Memory B cell (primary cell): Measurements from ENCODE around the gene TRPM3.

Experiments used
- ATAC-seq: fragments of 150-1000 bp; cut with Tn5 transposase; 2 replicates; pipeline ENCODE4 v1.10.0; 2021; ENCODE audit warnings: low read depth, mild to moderate bottlenecking, moderate library complexity
- DNase-seq, 2 donors: peaks; one replicate each; pipeline ENCODE4 v3.0.0; 2022; ENCODE audit warnings: low spot score in 2 of 2
- H3K27ac Mint-ChIP-seq: one replicate; pipeline ENCODE4 v1.8.0; 2022; ENCODE audit warnings: mild to moderate bottlenecking, moderate library complexity, mixed read lengths
- H3K27me3 Mint-ChIP-seq: one replicate; pipeline ENCODE4 v1.8.0; 2022; ENCODE audit warnings: mixed read lengths
- H3K36me3 Mint-ChIP-seq: one replicate; pipeline ENCODE4 v1.8.0; 2022; ENCODE audit warnings: mild to moderate bottlenecking, mixed read lengths
- H3K4me1 Mint-ChIP-seq: one replicate; pipeline ENCODE4 v1.8.0; 2022; ENCODE audit warnings: mixed read lengths
- H3K4me3 Mint-ChIP-seq: one replicate; pipeline ENCODE4 v1.8.0; 2022; ENCODE audit warnings: mild to moderate bottlenecking, moderate library complexity, mixed read lengths
- H3K9me3 Mint-ChIP-seq: one replicate; pipeline ENCODE4 v1.8.0; 2022; ENCODE audit warnings: mixed read lengths

TRPM3 gene

DNA sequence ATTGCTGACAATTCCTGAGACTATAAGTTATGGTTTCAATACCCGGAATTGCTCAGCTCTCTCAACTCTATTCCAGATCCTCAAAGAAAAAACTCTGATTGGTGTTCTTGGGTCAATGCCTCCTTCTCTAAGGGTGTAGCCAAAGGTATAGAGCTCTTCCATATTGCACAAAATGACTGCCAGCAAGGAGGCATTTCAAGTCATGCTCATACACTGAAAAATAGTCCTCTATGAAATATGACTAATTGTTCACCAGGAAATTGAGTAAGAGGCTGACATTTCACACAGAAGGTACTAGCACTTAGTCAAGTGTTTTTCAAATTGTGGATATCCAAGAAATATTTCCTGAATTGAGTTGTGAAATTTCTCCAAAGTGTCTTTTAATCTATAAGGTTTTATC, 595.9 kb downstream of the TRPM3 start:
- no peak for DNase-seq
- no peak overlapping the region for H3K4me3 Mint-ChIP-seq
- no peak overlapping the region for H3K27ac Mint-ChIP-seq
- no peaks in the 10 kb centered on the region for H3K36me3 Mint-ChIP-seq
- H3K4me1 Mint-ChIP-seq = no peaks in the 10 kb centered on the region
- H3K9me3 Mint-ChIP-seq = peaks cover 12% of the 10 kb centered on the region
- no peak for ATAC-seq
- H3K27me3 Mint-ChIP-seq = peaks cover 4% of the 10 kb centered on the region

DNA sequence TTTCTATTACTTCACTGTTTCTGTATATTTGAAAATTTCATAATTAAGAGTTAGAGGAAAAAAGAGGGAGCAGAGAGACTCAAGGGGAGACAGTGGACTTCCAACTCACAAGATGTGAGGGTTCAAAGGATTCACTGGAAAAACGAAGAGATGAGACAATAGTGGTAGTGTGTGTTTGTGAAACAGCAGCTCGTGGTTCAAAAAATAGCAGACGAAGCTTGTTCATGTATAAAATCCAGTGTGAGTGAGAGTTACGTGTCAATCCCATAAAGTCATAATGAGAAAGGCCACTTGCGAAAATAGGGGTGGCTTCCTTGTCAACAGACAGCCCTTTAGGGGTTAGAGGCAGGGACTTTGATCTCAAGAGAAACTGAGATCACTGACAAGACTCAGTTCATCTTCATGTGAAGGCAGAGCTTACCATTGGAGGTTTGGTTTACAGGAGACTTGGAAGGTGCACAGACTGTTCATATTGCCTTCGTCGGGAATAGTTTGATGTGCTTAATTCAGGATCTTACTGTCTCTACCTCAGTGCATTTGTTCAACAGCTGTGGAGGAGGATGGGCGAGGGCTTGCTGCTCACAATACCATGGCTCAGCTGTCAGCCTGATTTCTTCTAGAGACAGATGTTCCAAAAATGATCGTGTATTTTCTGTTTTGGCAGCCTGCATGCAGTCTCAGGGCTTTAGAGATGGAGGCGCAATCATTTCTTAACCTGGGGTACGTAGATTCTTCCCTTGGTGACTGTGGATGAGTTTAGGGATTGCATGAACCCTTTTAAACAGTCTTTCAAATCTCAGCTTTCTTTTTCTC, 601.3 kb downstream of the TRPM3 start:
- H3K36me3 Mint-ChIP-seq = no peaks in the 10 kb centered on the region
- peaks cover 9% of the 10 kb centered on the region for H3K9me3 Mint-ChIP-seq
- no peak overlapping the region for H3K4me3 Mint-ChIP-seq
- H3K27ac Mint-ChIP-seq = no peak overlapping the region
- ATAC-seq = no peak
- H3K4me1 Mint-ChIP-seq = no peaks in the 10 kb centered on the region
- peaks cover 2% of the 10 kb centered on the region for H3K27me3 Mint-ChIP-seq
- DNase-seq = no peak

DNA sequence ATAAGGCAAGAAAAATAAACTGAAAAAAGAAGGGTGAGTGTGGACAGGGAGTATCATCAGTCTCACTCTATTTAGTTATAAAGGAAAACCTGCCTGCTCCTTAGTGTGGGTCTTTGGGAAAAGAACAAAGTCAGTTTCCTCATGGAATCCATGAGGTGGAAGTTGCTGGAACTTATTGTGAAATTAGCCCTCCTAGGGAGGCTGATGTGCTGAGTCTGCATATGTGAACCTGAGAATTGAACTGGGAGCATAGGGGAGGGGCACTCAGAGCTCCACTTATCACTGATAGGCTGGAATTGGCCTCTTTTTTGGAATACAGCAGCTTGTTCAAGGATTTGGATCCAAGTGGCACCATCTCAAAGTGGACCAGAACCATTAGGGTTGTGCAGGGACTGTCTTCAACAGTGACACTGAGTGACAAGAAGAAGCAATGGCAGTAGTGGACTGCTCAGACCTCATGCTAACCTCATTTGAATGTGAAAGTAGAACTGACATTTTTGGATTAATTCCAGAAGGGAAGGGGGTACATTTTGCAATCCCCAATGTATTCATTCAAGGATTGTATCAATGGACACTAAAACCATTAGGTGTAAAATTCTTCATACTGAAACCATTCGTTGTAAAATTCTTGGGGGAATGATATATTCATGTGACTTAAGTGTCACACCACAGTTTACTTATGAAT, 603.4 kb downstream of the TRPM3 start:
- H3K27ac Mint-ChIP-seq = no peak overlapping the region
- no peaks in the 10 kb centered on the region for H3K4me1 Mint-ChIP-seq
- H3K27me3 Mint-ChIP-seq = peaks cover 2% of the 10 kb centered on the region
- H3K9me3 Mint-ChIP-seq = peaks cover under 1% of the 10 kb centered on the region
- no peaks in the 10 kb centered on the region for H3K36me3 Mint-ChIP-seq
- no peak overlapping the region for H3K4me3 Mint-ChIP-seq
- ATAC-seq (no peak), DNase-seq (no peak)

DNA sequence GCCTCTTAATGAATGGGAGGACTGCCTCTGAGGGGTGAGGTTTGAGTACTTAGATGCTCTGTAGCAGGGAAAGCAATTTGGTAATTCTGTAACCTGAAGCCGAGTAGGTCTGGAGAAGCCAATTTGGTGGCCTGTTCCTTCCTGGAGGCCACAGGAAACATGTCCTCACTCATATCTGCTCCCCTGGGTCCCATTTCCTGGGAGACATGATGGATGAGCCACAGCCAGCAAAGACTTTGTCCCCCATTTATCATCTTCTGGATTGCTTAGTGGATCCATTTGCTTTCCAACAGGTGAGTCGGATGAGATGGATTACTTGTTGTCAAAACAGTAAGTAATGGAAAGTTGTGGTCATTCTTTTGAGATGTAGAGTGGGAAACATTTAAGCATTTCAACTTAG, 607.1 kb downstream of the TRPM3 start:
- ATAC-seq = no peak
- Mint-ChIP-seq H3K4me1 (no peaks in the 10 kb centered on the region), H3K27ac (no peak overlapping the region), H3K27me3 (peaks cover 3% of the 10 kb centered on the region), H3K36me3 (no peaks in the 10 kb centered on the region), H3K9me3 (no peaks in the 10 kb centered on the region), H3K4me3 (no peak overlapping the region)
- no peak for DNase-seq

DNA sequence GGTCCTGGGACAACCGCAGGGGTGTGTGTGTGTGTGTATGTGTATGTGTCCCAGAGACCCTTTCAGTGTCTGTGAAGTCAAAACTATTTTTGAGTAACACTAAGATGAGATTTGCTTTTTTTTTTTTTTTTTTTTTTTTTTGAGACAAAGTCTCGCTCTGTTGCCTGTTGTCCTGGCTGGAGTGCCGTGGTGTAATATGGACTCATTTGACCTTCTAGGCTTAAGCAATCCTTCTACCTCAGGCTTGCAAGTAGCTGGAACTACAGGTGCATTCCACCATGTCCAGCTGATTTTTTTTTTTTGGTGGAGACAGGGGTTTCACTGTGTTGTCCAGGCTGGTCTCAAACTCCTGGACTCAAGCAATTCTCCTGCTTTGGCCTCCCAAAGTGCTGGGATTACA, 609.6 kb downstream of the TRPM3 start:
- Mint-ChIP-seq H3K27me3 (peaks cover 3% of the 10 kb centered on the region), H3K4me1 (no peaks in the 10 kb centered on the region), H3K9me3 (no peaks in the 10 kb centered on the region), H3K36me3 (no peaks in the 10 kb centered on the region), H3K4me3 (no peak overlapping the region), H3K27ac (no peak overlapping the region)
- ATAC-seq = no peak
- no peak for DNase-seq

DNA sequence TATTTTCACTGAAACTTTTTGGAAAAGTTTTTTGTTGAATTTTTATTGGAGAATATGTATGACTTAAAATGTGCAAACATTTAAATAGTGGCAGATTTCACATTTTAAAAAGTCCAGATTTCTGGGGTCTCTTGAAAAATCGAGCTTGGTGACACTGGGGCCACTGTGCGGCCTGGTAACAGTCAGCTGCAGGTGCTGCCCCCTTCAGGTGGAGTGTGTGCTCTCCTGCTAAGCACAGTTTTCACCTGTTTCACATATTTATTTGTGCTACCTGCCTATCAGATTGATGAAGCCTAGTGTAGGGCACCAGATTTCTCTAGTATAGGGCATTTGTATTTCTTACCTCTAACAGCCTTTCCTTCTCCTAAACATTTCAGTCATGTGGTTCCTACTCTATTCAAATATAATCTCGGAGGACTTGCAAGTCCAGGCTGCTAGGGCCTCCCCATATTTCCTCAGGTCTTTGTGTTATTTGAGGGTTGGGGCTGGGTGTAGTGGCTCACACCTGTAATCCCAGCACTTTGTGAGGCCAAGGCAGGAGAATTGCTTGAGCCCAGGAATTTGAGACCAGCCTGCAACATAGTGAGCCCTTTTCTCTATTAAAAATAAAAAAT, 611.2 kb downstream of the TRPM3 start:
- H3K9me3 Mint-ChIP-seq = no peaks in the 10 kb centered on the region

DNA sequence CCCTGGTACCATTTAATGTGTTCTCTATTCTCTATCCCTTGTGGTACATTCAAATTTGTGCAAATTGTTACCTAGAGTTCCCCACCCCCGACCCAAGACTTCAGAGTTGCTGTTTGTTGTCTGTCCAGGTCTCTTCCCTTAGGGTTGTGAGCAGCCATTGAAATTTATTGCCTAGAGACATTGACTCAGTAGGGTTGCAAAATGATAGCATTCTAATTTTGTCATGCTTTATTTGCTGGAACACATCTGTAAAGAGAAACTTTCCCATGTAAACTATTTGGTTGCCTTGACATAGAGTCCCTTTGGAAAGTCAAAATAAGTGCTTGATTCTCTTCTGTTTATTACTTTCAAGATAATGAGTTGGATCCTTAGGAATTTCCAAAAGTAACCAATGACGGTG, 615.3 kb downstream of the TRPM3 start:
- ATAC-seq = no peak
- no peaks in the 10 kb centered on the region for H3K9me3 Mint-ChIP-seq
- H3K27me3 Mint-ChIP-seq = no peaks in the 10 kb centered on the region
- no peak overlapping the region for H3K27ac Mint-ChIP-seq
- DNase-seq = no peak
- H3K4me1 Mint-ChIP-seq = no peaks in the 10 kb centered on the region
- H3K36me3 Mint-ChIP-seq = no peaks in the 10 kb centered on the region
- H3K4me3 Mint-ChIP-seq = no peak overlapping the region

More for the DNA sequence above, 611.2 kb downstream of the TRPM3 start:
- H3K36me3 Mint-ChIP-seq = no peaks in the 10 kb centered on the region
- no peak overlapping the region for H3K4me3 Mint-ChIP-seq
- no peak overlapping the region for H3K27ac Mint-ChIP-seq
- no peaks in the 10 kb centered on the region for H3K4me1 Mint-ChIP-seq
- DNase-seq (no peak), ATAC-seq (no peak)
- peaks cover 3% of the 10 kb centered on the region for H3K27me3 Mint-ChIP-seq

DNA sequence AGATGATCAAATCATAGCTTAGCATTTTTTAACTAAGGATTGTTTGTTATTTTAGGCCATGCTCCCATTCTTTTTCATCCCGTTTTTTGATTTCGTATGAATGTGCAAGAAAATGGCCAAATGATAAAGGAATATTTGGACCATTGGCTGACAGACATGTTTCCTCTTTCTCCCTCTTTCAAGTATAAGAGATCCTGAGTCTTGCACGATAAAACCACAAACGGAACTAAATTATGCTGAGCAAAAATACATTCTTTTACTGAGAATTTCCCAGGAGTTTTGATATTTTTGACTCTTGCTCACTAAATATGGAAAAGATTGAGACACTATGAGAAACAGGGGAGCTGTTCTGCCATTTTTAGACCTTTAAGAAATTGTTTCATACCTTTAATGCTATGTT, 616.6 kb downstream of the TRPM3 start:
- Mint-ChIP-seq H3K36me3 (no peaks in the 10 kb centered on the region), H3K4me1 (no peaks in the 10 kb centered on the region), H3K27ac (no peak overlapping the region), H3K4me3 (no peak overlapping the region), H3K9me3 (no peaks in the 10 kb centered on the region), H3K27me3 (no peaks in the 10 kb centered on the region)
- no peak for ATAC-seq
- no peak for DNase-seq

DNA sequence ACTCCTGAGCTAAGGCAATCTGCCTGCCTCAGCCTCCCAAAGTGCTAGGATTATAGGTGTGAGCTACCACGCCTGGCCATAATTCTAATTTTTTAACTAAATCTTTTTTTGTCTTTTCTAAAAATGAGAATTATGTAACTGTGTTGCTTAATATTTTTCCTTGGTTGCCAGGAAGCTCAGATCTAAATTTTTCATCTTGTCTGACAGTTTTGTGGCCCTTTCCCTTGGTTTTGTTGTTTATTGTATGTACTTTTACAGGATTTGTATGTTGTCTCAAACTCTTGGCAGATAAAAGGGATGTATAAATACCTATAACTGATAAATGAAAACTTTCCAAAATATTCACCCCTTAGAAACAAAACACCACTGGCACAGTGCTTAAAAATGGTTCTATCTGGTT, 618.7 kb downstream of the TRPM3 start:
- ATAC-seq (no peak), DNase-seq (no peak)
- no peaks in the 10 kb centered on the region for H3K36me3 Mint-ChIP-seq
- H3K4me1 Mint-ChIP-seq = no peaks in the 10 kb centered on the region
- no peaks in the 10 kb centered on the region for H3K9me3 Mint-ChIP-seq
- no peaks in the 10 kb centered on the region for H3K27me3 Mint-ChIP-seq
- no peak overlapping the region for H3K4me3 Mint-ChIP-seq
- no peak overlapping the region for H3K27ac Mint-ChIP-seq

DNA sequence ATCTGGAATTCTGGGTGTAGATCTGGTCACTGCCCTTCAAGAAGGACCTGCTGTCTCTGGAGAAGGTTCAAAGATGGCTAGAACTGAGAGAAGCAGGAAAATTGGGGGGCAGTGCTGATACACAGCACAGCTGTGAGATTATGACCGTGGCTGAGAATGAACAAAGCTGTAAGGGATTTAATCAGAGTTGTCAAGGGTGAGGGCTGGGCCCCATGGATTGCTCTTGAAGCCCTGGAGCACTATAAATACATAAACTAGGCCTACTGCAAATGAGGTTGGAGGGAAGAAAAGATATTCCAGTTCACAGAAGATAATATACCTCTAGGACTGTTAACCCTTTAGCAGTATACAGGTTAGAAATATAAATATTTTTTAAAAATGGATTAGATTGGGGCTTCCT, 620.6 kb downstream of the TRPM3 start:
- no peak for DNase-seq
- Mint-ChIP-seq H3K4me1 (no peaks in the 10 kb centered on the region), H3K4me3 (no peak overlapping the region), H3K27ac (no peak overlapping the region), H3K9me3 (no peaks in the 10 kb centered on the region), H3K36me3 (no peaks in the 10 kb centered on the region), H3K27me3 (no peaks in the 10 kb centered on the region)
- ATAC-seq = no peak

DNA sequence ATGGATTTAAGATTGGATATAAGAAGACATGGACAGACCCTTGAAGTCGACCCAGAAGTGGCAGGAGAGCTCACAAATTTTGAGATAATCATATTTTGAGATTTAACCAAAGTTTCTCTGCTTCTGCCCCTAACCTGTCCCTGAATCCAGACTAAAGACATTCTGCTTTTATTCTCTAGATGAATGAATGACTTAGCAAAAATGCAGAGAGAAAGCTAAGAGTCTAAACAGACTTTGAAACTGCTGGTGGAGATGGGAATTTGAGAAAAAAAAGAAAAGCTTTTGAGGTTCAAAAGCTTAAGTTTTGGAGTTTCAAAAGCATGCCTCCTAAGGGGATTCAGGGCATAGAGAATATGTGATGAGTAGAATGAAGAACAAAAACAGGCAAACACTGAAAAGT, 621.8 kb downstream of the TRPM3 start:
- Mint-ChIP-seq H3K27me3 (no peaks in the 10 kb centered on the region), H3K36me3 (no peaks in the 10 kb centered on the region), H3K4me3 (no peak overlapping the region), H3K9me3 (no peaks in the 10 kb centered on the region), H3K4me1 (peaks cover 7% of the 10 kb centered on the region), H3K27ac (no peak overlapping the region)
- no peak for ATAC-seq
- DNase-seq = no peak

DNA sequence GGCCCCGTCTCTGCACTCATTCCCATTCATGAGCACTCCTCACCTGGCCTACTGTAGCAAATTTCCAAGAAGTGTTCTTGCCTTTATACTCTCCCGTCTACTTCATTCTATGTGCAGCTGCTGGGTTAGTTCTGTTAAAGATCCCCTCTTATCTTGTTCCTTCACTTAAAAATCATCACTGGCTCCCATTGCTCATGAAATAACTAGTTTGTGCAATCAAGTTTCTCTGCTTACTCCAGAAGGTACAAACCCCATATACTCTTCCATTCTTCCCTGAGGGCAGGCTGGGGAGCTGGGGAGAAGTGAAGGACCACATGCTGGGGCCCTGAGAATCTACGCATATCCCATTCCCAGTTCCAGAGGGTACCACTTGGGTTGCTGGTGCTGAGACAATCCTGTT, 622.6 kb downstream of the TRPM3 start:
- H3K27ac Mint-ChIP-seq = no peak overlapping the region

DNA sequence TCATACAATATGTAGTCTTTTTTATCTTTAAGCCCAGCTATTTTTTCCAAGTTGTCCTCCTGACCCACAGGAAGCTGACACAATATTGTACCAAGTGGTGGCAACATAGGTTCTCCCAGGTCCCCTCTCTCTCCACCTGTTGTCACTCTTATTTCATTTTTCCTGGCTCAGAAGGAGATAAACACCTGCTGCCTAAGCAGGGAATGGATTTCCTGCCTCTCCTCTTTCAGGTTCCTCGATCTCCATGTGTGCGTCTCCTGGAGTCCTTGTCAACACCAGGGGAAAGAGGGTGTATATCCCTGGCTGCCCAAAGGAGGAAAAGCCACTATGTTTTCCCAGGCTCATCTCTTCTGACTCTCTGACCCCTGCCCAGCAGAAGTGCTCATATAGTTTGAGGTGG, 625.2 kb downstream of the TRPM3 start:
- peaks cover 2% of the 10 kb centered on the region for H3K27me3 Mint-ChIP-seq
- ATAC-seq = no peak
- no peak overlapping the region for H3K4me3 Mint-ChIP-seq
- no peaks in the 10 kb centered on the region for H3K36me3 Mint-ChIP-seq
- peaks cover 21% of the 10 kb centered on the region for H3K4me1 Mint-ChIP-seq
- H3K9me3 Mint-ChIP-seq = no peaks in the 10 kb centered on the region
- H3K27ac Mint-ChIP-seq = no peak overlapping the region
- no peak for DNase-seq

More for the DNA sequence above, 622.6 kb downstream of the TRPM3 start:
- Mint-ChIP-seq H3K4me1 (peaks cover 13% of the 10 kb centered on the region), H3K4me3 (no peak overlapping the region), H3K9me3 (no peaks in the 10 kb centered on the region), H3K27me3 (no peaks in the 10 kb centered on the region), H3K36me3 (no peaks in the 10 kb centered on the region)
- ATAC-seq = no peak
- no peak for DNase-seq

DNA sequence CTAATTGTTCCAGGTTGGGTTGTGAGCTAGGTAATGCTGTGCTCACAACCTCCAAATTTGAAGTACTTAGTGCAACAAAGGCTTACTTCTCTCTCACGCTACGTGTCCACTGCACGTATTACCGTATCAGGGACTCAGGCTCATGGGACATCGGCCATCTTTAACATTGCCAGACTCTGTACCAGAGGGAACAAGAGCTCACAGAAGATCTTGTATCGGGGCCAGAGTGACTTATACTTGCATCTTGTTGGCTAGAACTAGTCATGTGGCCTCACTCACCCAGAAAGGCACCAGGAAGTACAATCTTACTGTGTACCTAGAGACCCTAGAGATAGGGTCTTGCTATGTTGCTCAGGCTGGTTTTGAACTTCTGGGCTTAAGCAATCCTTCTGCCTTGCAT, 625.9 kb downstream of the TRPM3 start:
- DNase-seq = no peak
- no peak for ATAC-seq
- Mint-ChIP-seq H3K4me3 (no peak overlapping the region), H3K27me3 (peaks cover 3% of the 10 kb centered on the region), H3K9me3 (no peaks in the 10 kb centered on the region), H3K36me3 (no peaks in the 10 kb centered on the region), H3K4me1 (peaks cover 21% of the 10 kb centered on the region), H3K27ac (peak overlapping the region; percentile 43)
